H9 (cell line): Measurements from ENCODE around the gene ADCK2. TPM values are rescaled to one million over a fixed set of nuclear protein-coding genes. Genes with fewer than 3 reads are reported as not detected.
A peak's percentile ranks its signal among the peaks of the same experiment; 100 is the strongest.

Experiments
- DNase-seq: peaks from one replicate; pipeline ENCODE4 v3.0.0-alpha.2; 2017
- H2AFZ ChIP-seq: one replicate; pipeline ENCODE4 v1.6.1; 2013; ENCODE audit warnings: mild to moderate bottlenecking, low read length, control low read depth, moderate library complexity
- H2AK5ac ChIP-seq: 2 replicates; pipeline ENCODE4 v1.6.1; 2013; ENCODE audit warnings: low read length, control low read depth, mixed read lengths; ENCODE audit not compliant: insufficient read length
- H2BK120ac ChIP-seq: one replicate; pipeline ENCODE4 v1.6.1; 2013; ENCODE audit warnings: low read depth, mild to moderate bottlenecking, low read length, control low read depth, inconsistent platforms; ENCODE audit not compliant: poor library complexity, severe bottlenecking
- H2BK12ac ChIP-seq: 2 replicates; pipeline ENCODE4 v1.6.1; 2013; ENCODE audit warnings: low read length, control low read depth, mixed read lengths, low read depth; ENCODE audit not compliant: insufficient read length
- H2BK15ac ChIP-seq: 2 replicates; pipeline ENCODE4 v1.6.1; 2013; ENCODE audit warnings: low read depth, low read length, control low read depth
- H2BK20ac ChIP-seq: one replicate; pipeline ENCODE4 v1.6.1; 2013; ENCODE audit warnings: low read depth, mild to moderate bottlenecking, low read length, control low read depth, inconsistent platforms; ENCODE audit not compliant: poor library complexity, severe bottlenecking
- H2BK5ac ChIP-seq: 2 replicates; pipeline ENCODE4 v1.6.1; 2013; ENCODE audit warnings: low read length, control low read depth, mixed read lengths; ENCODE audit not compliant: insufficient read length
- H3K14ac ChIP-seq: 2 replicates; pipeline ENCODE4 v1.6.1; 2013; ENCODE audit warnings: low read length, control low read depth; ENCODE audit not compliant: insufficient read depth
- H3K18ac ChIP-seq: 2 replicates; pipeline ENCODE4 v1.6.1; 2013; ENCODE audit warnings: low read depth, mild to moderate bottlenecking, mixed read lengths, low read length, control low read depth; ENCODE audit not compliant: insufficient read length
- H3K23ac ChIP-seq: 2 replicates; pipeline ENCODE4 v1.6.1; 2013; ENCODE audit warnings: low read length, control low read depth, mixed read lengths, low read depth; ENCODE audit not compliant: insufficient read length
- H3K23me2 ChIP-seq: 2 replicates; pipeline ENCODE4 v1.6.1; 2013; ENCODE audit warnings: low read depth, mild to moderate bottlenecking, mixed read lengths, low read length, control low read depth; ENCODE audit not compliant: insufficient read length, poor library complexity, severe bottlenecking
- H3K27ac ChIP-seq: 2 replicates; pipeline ENCODE4 v1.5.1; 2013; ENCODE audit warnings: low read length, control low read depth, mixed read lengths, low read depth; ENCODE audit not compliant: insufficient read length
- H3K27me3 ChIP-seq: 2 replicates; pipeline ENCODE4 v1.6.1; 2013; ENCODE audit warnings: low read length, control low read depth, inconsistent platforms; ENCODE audit not compliant: insufficient read depth
- H3K4ac ChIP-seq: 2 replicates; pipeline ENCODE4 v1.6.1; 2013; ENCODE audit warnings: low read depth, mild to moderate bottlenecking, control low read depth, inconsistent platforms, low read length, moderate library complexity
- H3K4me1 ChIP-seq: 2 replicates; pipeline ENCODE4 v1.6.1; 2013; ENCODE audit warnings: low read length, control low read depth, inconsistent platforms; ENCODE audit not compliant: insufficient read depth
- H3K4me2 ChIP-seq: 2 replicates; pipeline ENCODE4 v1.6.1; 2013; ENCODE audit warnings: low read length, control low read depth, mixed read lengths; ENCODE audit not compliant: insufficient read length, insufficient read depth
- H3K56ac ChIP-seq: 2 replicates; pipeline ENCODE4 v1.6.1; 2013; ENCODE audit warnings: low read depth, mild to moderate bottlenecking, mixed read lengths, low read length, control low read depth; ENCODE audit not compliant: insufficient read length
- H3K79me1 ChIP-seq: 2 replicates; pipeline ENCODE4 v1.6.1; 2013; ENCODE audit warnings: low read depth, mild to moderate bottlenecking, moderate library complexity, low read length, control low read depth, inconsistent platforms; ENCODE audit not compliant: insufficient read depth, poor library complexity, severe bottlenecking
- H3K79me2 ChIP-seq: 2 replicates; pipeline ENCODE4 v1.6.1; 2013; ENCODE audit warnings: low read length, control low read depth, inconsistent platforms; ENCODE audit not compliant: insufficient read depth
- H3K9ac ChIP-seq: 2 replicates; pipeline ENCODE4 v1.6.1; 2013; ENCODE audit warnings: low read length, control low read depth, mixed read lengths; ENCODE audit not compliant: insufficient read length; ENCODE audit errors: extremely low read depth
- H3K9me3 ChIP-seq: one replicate; pipeline ENCODE4 v1.6.1; 2013; ENCODE audit warnings: low read depth, low read length, inconsistent platforms; ENCODE audit not compliant: control insufficient read depth
- H3T11ph ChIP-seq: one replicate; pipeline ENCODE4 v1.6.1; 2013; ENCODE audit warnings: mild to moderate bottlenecking, low read length, control low read depth, inconsistent platforms
- H4K20me1 ChIP-seq: one replicate; pipeline ENCODE4 v1.6.1; 2013; ENCODE audit not compliant: control insufficient read depth, insufficient read length, insufficient read depth
- H4K5ac ChIP-seq: 2 replicates; pipeline ENCODE4 v1.6.1; 2013; ENCODE audit warnings: low read depth, mild to moderate bottlenecking, mixed read lengths, low read length, control low read depth; ENCODE audit not compliant: insufficient read length
- H4K8ac ChIP-seq: replicated peaks from 2 replicates; pipeline ENCODE4 v1.6.1; 2013; ENCODE audit warnings: low read length, control low read depth, mixed read lengths, low read depth; ENCODE audit not compliant: insufficient read length
- H4K91ac ChIP-seq: 2 replicates; pipeline ENCODE4 v1.6.1; 2013; ENCODE audit warnings: low read depth, mild to moderate bottlenecking, moderate library complexity, mixed read lengths, low read length, control low read depth; ENCODE audit not compliant: insufficient read length
- H3K27ac Mint-ChIP-seq, 3 experiments: 2 replicates in 2 of 3; 3 replicates in 1 of 3; pipeline ENCODE4 v1.8.0; 2020 to 2021; ENCODE audit warnings: mixed read lengths in 3 of 3, mild to moderate bottlenecking in 1 of 3, moderate library complexity in 1 of 3
- H3K27me3 Mint-ChIP-seq: 2 replicates; pipeline ENCODE4 v1.8.0; 2021; ENCODE audit warnings: low read depth, mild to moderate bottlenecking, moderate library complexity, mixed read lengths
- H3K36me3 Mint-ChIP-seq, 3 experiments: 2 replicates in 2 of 3; 3 replicates in 1 of 3; pipeline ENCODE4 v1.8.0; 2020 to 2021; ENCODE audit warnings: low read depth in 3 of 3, mixed read lengths in 3 of 3; ENCODE audit not compliant: insufficient read depth in 1 of 3
- H3K4me1 Mint-ChIP-seq, 2 experiments: 2 replicates each; pipeline ENCODE4 v1.8.0; 2020; ENCODE audit warnings: mixed read lengths in 2 of 2
- H3K4me3 Mint-ChIP-seq, 2 experiments: 2 replicates in 1 of 2; 3 replicates in 1 of 2; pipeline ENCODE4 v1.8.0; 2020 to 2021; ENCODE audit warnings: mild to moderate bottlenecking in 2 of 2, mixed read lengths in 2 of 2, moderate library complexity in 1 of 2
- H3K9me3 Mint-ChIP-seq, 2 experiments: 2 replicates in 1 of 2; 3 replicates in 1 of 2; pipeline ENCODE4 v1.8.0; 2020; ENCODE audit warnings: mild to moderate bottlenecking in 2 of 2, mixed read lengths in 2 of 2, moderate library complexity in 1 of 2
- CTCF ChIP-seq: fragments of 200-600 bp; sonication (generic); conservative IDR thresholded peaks from 3 replicates; pipeline ENCODE4 v1.8.0; 2021; ENCODE audit warnings: antibody characterized with exemption, mild to moderate bottlenecking
- WGBS: extraction: QIAGEN DNeasy Blood & Tissue Kit; methylation state at CpG from one replicate; pipeline ENCODE4 v1.1.7; 2013; ENCODE audit warnings: missing lambda C conversion rate, low lambda C conversion rate, mixed read lengths; ENCODE audit not compliant: insufficient read length; ENCODE audit errors: extremely low coverage; 5-methylcytosine and 5-hydroxymethylcytosine counted together
- total RNA-seq: library from RNA; stranded (reverse); gene quantifications from 2 replicates; pipeline ENCODE4 v1.2.1, GENCODE V29; 2021

ADCK2 gene
- total RNA-seq, 1 experiment from 2014 or later: 12.4 TPM

GRCh38 chr7:140702774-140703173 is 30.0 kb downstream of the ADCK2 start:
- Histone ChIP-seq H3K23ac (no peak overlapping the region), H3K4ac (no peak overlapping the region), H3K4me1 (no peaks in the 10 kb centered on the region), H3K14ac (no peak overlapping the region), H2BK20ac (no peak overlapping the region), H4K5ac (no peak overlapping the region), H4K91ac (no peak overlapping the region), H2BK12ac (no peak overlapping the region), H3K79me2 (peaks cover 9% of the 10 kb centered on the region; the same call in 1 of the 2 replicates), H3K27ac (no peak overlapping the region), H3K9me3 (no peaks in the 10 kb centered on the region), H3K79me1 (peaks cover 4% of the 10 kb centered on the region), H2AFZ (no peak overlapping the region), H3K27me3 (no peaks in the 10 kb centered on the region), H3T11ph (no peak overlapping the region), H2AK5ac (no peak overlapping the region), H2BK5ac (no peak overlapping the region), H2BK120ac (no peak overlapping the region), H3K23me2 (no peaks in the 10 kb centered on the region), H3K18ac (no peak overlapping the region), H3K4me2 (no peak overlapping the region), H4K20me1 (no peaks in the 10 kb centered on the region), H3K9ac (no peak overlapping the region), H2BK15ac (no peak overlapping the region), H4K8ac (no peak overlapping the region), H3K56ac (no peak overlapping the region)
- WGBS: no CpG with 5 or more reads among the region's 10 CpGs
- Mint-ChIP-seq H3K36me3 (peaks cover 14 to 40% (median 31%) of the 10 kb centered on the region in 3 experiments), H3K4me3 (no peak overlapping the region), H3K27ac (0 out of 7 replicates have a peak overlapping the region, but pooled peaks of 1 of the 3 experiments have one; percentile 34), H3K9me3 (no peaks in the 10 kb centered on the region), H3K27me3 (no peaks in the 10 kb centered on the region), H3K4me1 (peaks cover 7% of the 10 kb centered on the region in 2 experiments)
- DNase-seq: no peak
- TF ChIP-seq CTCF: no peak
